HG02885 (cell line): ENCODE results near the gene EDC3.
A peak's percentile ranks its signal among the peaks of the same experiment; 100 is the strongest.
"Not testable (repeated sequence)": the region's sequence is repeated elsewhere in the genome, so short reads cannot be mapped to it uniquely, and the experiment has no call there.

Experiments
- ATAC-seq: cut with Tn5 transposase; IDR thresholded peaks from one replicate; pipeline ENCODE4 v1.9.1; 2021; ENCODE audit warnings: mild to moderate bottlenecking; ENCODE audit not compliant: unreplicated experiment, poor library complexity

The EDC3 gene

GRCh38 chr15:74653426-74654102 is 42.3 kb downstream of the EDC3 start:
- ATAC-seq = no peak

- no peak for ATAC-seq
These were observed 44.5 kb downstream of the EDC3 start for GRCh38 chr15:74651242-74651741.

GRCh38 chr15:74648051-74648842 is 47.6 kb downstream of the EDC3 start:
- ATAC-seq = no peak

- ATAC-seq = no peak
These were observed 49.3 kb downstream of the EDC3 start for GRCh38 chr15:74646480-74646879.

- no peak for ATAC-seq
These were observed 52.1 kb downstream of the EDC3 start for GRCh38 chr15:74643665-74644204.

GRCh38 chr15:74642734-74643664 is 52.8 kb downstream of the EDC3 start:
- no peak for ATAC-seq

GRCh38 chr15:74642348-74642733 is 53.5 kb downstream of the EDC3 start:
- ATAC-seq = no peak

GRCh38 chr15:74641151-74641550 is 54.7 kb downstream of the EDC3 start:
- no peak for ATAC-seq

GRCh38 chr15:74636984-74637383 is 58.8 kb downstream of the EDC3 start:
- ATAC-seq = no peak

GRCh38 chr15:74635228-74635627 is 60.6 kb downstream of the EDC3 start:
- peak; percentile 44 for ATAC-seq

GRCh38 chr15:74633781-74634180 is 62.0 kb downstream of the EDC3 start:
- no peak for ATAC-seq

GRCh38 chr15:74632601-74633000 is 63.2 kb downstream of the EDC3 start:
- no peak for ATAC-seq

- peak; percentile 36 for ATAC-seq
These were observed 63.8 kb downstream of the EDC3 start for GRCh38 chr15:74631935-74632560.

- ATAC-seq = no peak
These were observed 64.4 kb downstream of the EDC3 start for GRCh38 chr15:74631408-74631807.

- ATAC-seq = no peak
These were observed 64.8 kb downstream of the EDC3 start for GRCh38 chr15:74631087-74631385.

GRCh38 chr15:74630284-74631086 is 65.3 kb downstream of the EDC3 start:
- no peak for ATAC-seq

- ATAC-seq = not testable (repeated sequence)
These were observed 66.1 kb downstream of the EDC3 start for GRCh38 chr15:74629696-74630095.

GRCh38 chr15:74628949-74629348 is 66.9 kb downstream of the EDC3 start:
- no peak for ATAC-seq

- ATAC-seq = no peak
These were observed 67.6 kb downstream of the EDC3 start for GRCh38 chr15:74628199-74628598.
